GM12878 (cell line): Measurements from ENCODE around the gene FZR1. TPM values are rescaled to one million over a fixed set of nuclear protein-coding genes. Genes with fewer than 3 reads are reported as not detected.
"Not testable (repeated sequence)": the region's sequence is repeated elsewhere in the genome, so short reads cannot be mapped to it uniquely, and the experiment has no call there.

ENCODE experiments used
- ATAC-seq: fragments of 200-7000 bp; cut with Tn5 transposase; 3 replicates; pipeline ENCODE4 v1.9.1; 2020; ENCODE audit warnings: mild to moderate bottlenecking, moderate library complexity
- BruUV-seq: library from RNA; stranded (reverse); fragments of 400-500 nt; replicated peaks from 2 replicates; lab custom pipeline; 2021; lab: Mats Ljungman, UMichigan
- CTCF ChIA-PET: fragments of 300-600 bp; sonication (Branson Sonifier 250); formaldehyde crosslinking; extraction: SDS; loops from one replicate; lab custom pipeline; 2021; ENCODE audit warnings: inconsistent platforms; lab: Yijun Ruan, JAX
- POLR2A ChIA-PET: fragments of 350-600 bp; formaldehyde crosslinking; extraction: SDS; loops from one replicate; lab custom pipeline; 2021; ENCODE audit warnings: inconsistent platforms; lab: Charles Lee
- RAD21 ChIA-PET: fragments of 300-600 bp; sonication (Branson Sonifier 250); formaldehyde crosslinking; loops from one replicate; lab custom pipeline; 2023; ENCODE audit warnings: antibody characterized with exemption; ENCODE audit not compliant: unreplicated experiment; lab: Charles Lee
- SMC1A ChIA-PET: fragments of 300-600 bp; sonication (Branson Sonifier 250); formaldehyde crosslinking; loops from one replicate; lab custom pipeline; 2023; ENCODE audit not compliant: unreplicated experiment, uncharacterized antibody; lab: Charles Lee
- DNase-seq: peaks from one replicate; pipeline ENCODE4 v3.0.0-alpha.2; 2011; ENCODE audit warnings: low read depth, low spot score
- FAIRE-seq: peaks from 3 replicates; lab custom pipeline; 2011; peaks lifted over from hg19 to GRCh38; lab: Jason Lieb, UNC
- H2AFZ ChIP-seq: 2 replicates; pipeline ENCODE4 v1.6.0; 2011; ENCODE audit warnings: low read depth, low read length, control low read depth; ENCODE audit not compliant: control insufficient read depth
- H3K27ac ChIP-seq: 2 replicates; pipeline ENCODE4 v1.5.1; 2011; ENCODE audit warnings: control low read depth; ENCODE audit not compliant: control insufficient read depth, insufficient read depth
- H3K27me3 ChIP-seq, 2 experiments: replicated peaks in 1 of 2; 2 replicates each; pipeline versions ENCODE4 v1.6.0 to v1.6.1; 2011; ENCODE audit warnings: low read length in 1 of 2; ENCODE audit not compliant: control insufficient read depth in 2 of 2, insufficient read depth in 2 of 2
- H3K36me3 ChIP-seq, 2 experiments: 2 replicates each; pipeline ENCODE4 v1.5.1; 2011; ENCODE audit warnings: low read length in 1 of 2; ENCODE audit not compliant: control insufficient read depth in 2 of 2, insufficient read depth in 2 of 2
- H3K4me1 ChIP-seq: 2 replicates; pipeline ENCODE4 v1.6.1; 2011; ENCODE audit warnings: mild to moderate bottlenecking, low read length, moderate library complexity, mixed read lengths; ENCODE audit not compliant: control insufficient read depth, insufficient read depth
- H3K4me2 ChIP-seq: 2 replicates; pipeline ENCODE4 v1.6.0; 2011; ENCODE audit warnings: control low read depth; ENCODE audit not compliant: control insufficient read depth, insufficient read depth
- H3K4me3 ChIP-seq: fragments of 200-600 bp; sonication (generic); 2 replicates; pipeline ENCODE4 v1.5.1; 2016
- H3K79me2 ChIP-seq: 2 replicates; pipeline ENCODE4 v1.6.0; 2011; ENCODE audit warnings: low read length; ENCODE audit not compliant: control insufficient read depth, insufficient read depth
- H3K9ac ChIP-seq: 2 replicates; pipeline ENCODE4 v1.8.0; 2011; ENCODE audit warnings: low read length, control low read depth, mixed read lengths; ENCODE audit not compliant: control insufficient read depth, insufficient read depth
- H3K9me3 ChIP-seq: replicated peaks from 3 replicates; pipeline ENCODE4 v1.5.1; 2011; ENCODE audit warnings: mild to moderate bottlenecking, low read length; ENCODE audit not compliant: control insufficient read depth, insufficient read depth
- H4K20me1 ChIP-seq: 2 replicates; pipeline ENCODE4 v1.6.0; 2011; ENCODE audit not compliant: control insufficient read depth, insufficient read depth
- CHD1 ChIP-seq: IDR thresholded peaks from 2 replicates; pipeline ENCODE4 v1.6.1; 2012; ENCODE audit warnings: low read depth, low read length, improper control_type of control experiment
- CREB1 ChIP-seq: IDR thresholded peaks from 2 replicates; pipeline ENCODE4 v1.6.1; 2012; ENCODE audit warnings: low read depth, mild to moderate bottlenecking, inconsistent platforms
- IKZF2 ChIP-seq, 2 experiments: fragments of 450-650 bp; IDR thresholded peaks; 2 replicates each; pipeline ENCODE4 v1.6.1; 2017; ENCODE audit warnings: mild to moderate bottlenecking in 2 of 2, moderate library complexity in 2 of 2
- JUNB ChIP-seq: IDR thresholded peaks from 2 replicates; pipeline ENCODE4 v1.6.1; 2016; ENCODE audit warnings: antibody characterized with exemption, mild to moderate bottlenecking
- MEF2B ChIP-seq: fragments of 450-650 bp; IDR thresholded peaks from 2 replicates; pipeline ENCODE4 v1.6.1; 2018; ENCODE audit warnings: mild to moderate bottlenecking, moderate library complexity; ENCODE audit not compliant: partially characterized antibody, poor library complexity, severe bottlenecking
- YY1 ChIP-seq: IDR thresholded peaks from 2 replicates; pipeline ENCODE4 v1.6.1; 2011; ENCODE audit warnings: low read depth, mild to moderate bottlenecking, low read length
- WGBS: methylation state at CpG from one replicate; pipeline ENCODE4 v1.1.6; 2016; ENCODE audit warnings: low lambda C conversion rate; ENCODE audit not compliant: insufficient replicate concordance, insufficient coverage; ENCODE audit errors: missing lambda C conversion rate; 5-methylcytosine and 5-hydroxymethylcytosine counted together
- in situ Hi-C: fragments of 300-500 bp; cut with MboI; formaldehyde crosslinking; loops from 9 replicates; pipeline ENCODE4 v1.14.3; 2018; ENCODE audit warnings: mixed read lengths
- intact Hi-C: fragments of 100-400 bp; cut with micrococcal nuclease; formaldehyde crosslinking; loops from one replicate; pipeline ENCODE4 v1.14.2; 2022; ENCODE audit not compliant: unreplicated experiment
- polyA plus RNA-seq, 11 experiments: library from polyadenylated mRNA; depleted of rRNA in 4 of 11; unstranded in 6 of 11; stranded (reverse) in 5 of 11; fragments of >200 nt; fragmentation: Nextera tagmentation in 4 of 11; fragmentation: Illumina TruSeq in 1 of 11; extraction: Ambion mirVana in 4 of 11; extraction: Trizol in 1 of 11; gene quantifications; 1 replicate in 1 of 11; 2 replicates in 10 of 11; pipeline versions ENCODE4 v1.2.1 to v1.2.3, GENCODE V29; 2011 to 2016; ENCODE audit warnings: inconsistent platforms in 2 of 11, missing spikeins in 2 of 11, low read depth in 1 of 11
- total RNA-seq, 4 experiments: library from RNA; depleted of rRNA in 3 of 4; stranded (reverse); fragments of >200 nt in 3 of 4; fragmentation: Illumina TruSeq in 1 of 4; extraction: Trizol in 1 of 4; gene quantifications; 2 replicates each; pipeline versions ENCODE4 v1.2.1 to v1.2.3, GENCODE V29; 2013 to 2021
- TF ChIP-seq, protein P1 (sequence below): IDR thresholded peaks from 2 replicates; pipeline ENCODE4 v1.6.1; 2011; ENCODE audit warnings: low read depth, mild to moderate bottlenecking, low read length, moderate library complexity, borderline replicate concordance; ENCODE audit errors: extremely low read depth
- TF ChIP-seq, protein P2 (sequence below): fragments of 450-650 bp; IDR thresholded peaks from 2 replicates; pipeline ENCODE4 v1.6.1; 2017; ENCODE audit warnings: low read depth, mild to moderate bottlenecking, moderate library complexity

FZR1 gene
- total and polyA plus RNA-seq, 10 of the 15 experiments (the other 5 are each of a cell fraction or from before 2014, with no cell fraction given), result 0.11 to 44.2 (median 29.3) TPM

DNA sequence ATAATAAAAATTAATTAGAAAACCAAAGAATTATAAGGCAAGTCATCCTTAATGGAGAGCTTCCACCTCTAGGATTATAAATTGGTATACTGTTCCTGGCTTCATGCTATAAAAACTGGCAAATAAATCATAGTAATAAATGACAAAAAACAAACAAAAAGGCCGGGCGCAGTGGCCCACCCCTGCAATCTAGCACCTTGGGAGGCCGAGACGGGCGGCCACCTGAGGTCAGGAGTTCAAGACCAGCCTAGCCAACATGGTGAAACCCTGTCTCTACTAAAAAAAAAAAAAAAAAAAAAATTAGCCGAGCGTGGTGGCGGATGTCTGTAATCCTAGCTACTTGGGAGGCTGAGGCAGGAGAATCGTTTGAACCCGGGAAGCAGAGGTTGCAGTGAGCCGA, 63.9 kb downstream of the FZR1 start:
- H4K20me1 ChIP-seq, H3K27ac ChIP-seq, H3K4me1 ChIP-seq, SMC1A ChIA-PET, H3K9me3 ChIP-seq, BruUV-seq, H3K9ac ChIP-seq, H3K4me2 ChIP-seq, H3K36me3 ChIP-seq, RAD21 ChIA-PET, H3K27me3 ChIP-seq, H2AFZ ChIP-seq, H3K79me2 ChIP-seq, in situ Hi-C loops, CTCF ChIA-PET, ATAC-seq, FAIRE-seq, H3K4me3 ChIP-seq, DNase-seq: not testable (repeated sequence)
- POLR2A ChIA-PET, result interaction anchor here (0.6 to 1.2 kb wide), 2 partner anchors 12 to 17 kb away, joined by 4 to 6 read pairs; partner anchors contain the start of gene MFSD12
- WGBS, result 85% methylated on average over 11 of the region's 11 CpGs
- intact Hi-C loops, result loop anchor here (5.0 kb wide), 1 partner anchor 37 kb away; the partner anchor contains the start of gene TBXA2R

DNA sequence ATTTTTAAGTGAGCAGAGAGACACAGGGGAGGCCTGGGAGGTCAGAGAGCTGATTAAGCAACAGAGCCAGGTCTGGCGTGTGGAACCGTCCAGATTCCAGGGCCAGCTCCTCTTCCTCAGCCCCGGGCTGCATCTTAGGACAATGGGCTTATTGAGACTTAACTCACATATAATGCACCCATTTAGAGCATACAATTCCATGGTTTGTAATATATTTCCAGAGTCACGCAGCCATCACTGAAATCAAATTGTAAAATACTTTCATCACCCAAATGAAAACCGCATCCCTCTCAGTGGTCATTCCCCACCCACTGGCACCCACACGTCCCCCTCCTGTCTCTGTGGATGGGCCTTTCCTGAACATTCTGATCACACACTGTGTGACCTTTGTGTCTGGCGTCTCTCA, 64.5 kb downstream of the FZR1 start:
- in situ Hi-C loops (no loop called here), intact Hi-C loops (loop anchor here (5.0 kb wide), 1 partner anchor 37 kb away; the partner anchor contains the start of gene TBXA2R)
- Histone ChIP-seq H3K79me2 (peaks cover 3% of the 10 kb centered on the region), H3K4me2 (no peak overlapping the region), H3K36me3 (no peaks in the 10 kb centered on the region; a peak in 1 of 4 replicates), H3K27ac (no peak overlapping the region), H2AFZ (no peak overlapping the region), H3K9ac (no peak overlapping the region), H3K4me1 (peaks cover 3% of the 10 kb centered on the region), H3K4me3 (no peak overlapping the region), H3K27me3 (no peaks in the 10 kb centered on the region), H3K9me3 (no peaks in the 10 kb centered on the region), H4K20me1 (no peaks in the 10 kb centered on the region)
- no peak for FAIRE-seq
- POLR2A ChIA-PET, result interaction anchor here (1.2 kb wide), 1 partner anchor 13 kb away, joined by 4 read pairs; the partner anchor contains the start of gene MFSD12
- BruUV-seq, result no TSS peak
- RAD21 ChIA-PET, result no interaction called here
- no peak for DNase-seq
- SMC1A ChIA-PET, result no interaction called here
- 69% methylated on average over 7 of the region's 7 CpGs for WGBS
- TF ChIP-seq YY1, result no peak
- no peak for TF ChIP-seq MEF2B
- TF ChIP-seq, protein P1, sequence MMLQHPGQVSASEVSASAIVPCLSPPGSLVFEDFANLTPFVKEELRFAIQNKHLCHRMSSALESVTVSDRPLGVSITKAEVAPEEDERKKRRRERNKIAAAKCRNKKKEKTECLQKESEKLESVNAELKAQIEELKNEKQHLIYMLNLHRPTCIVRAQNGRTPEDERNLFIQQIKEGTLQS, result no peak
- no peak for TF ChIP-seq IKZF2 (IDR thresholded peaks at IDR 0.05)
- TF ChIP-seq CHD1, result no peak
- TF ChIP-seq, protein P2, sequence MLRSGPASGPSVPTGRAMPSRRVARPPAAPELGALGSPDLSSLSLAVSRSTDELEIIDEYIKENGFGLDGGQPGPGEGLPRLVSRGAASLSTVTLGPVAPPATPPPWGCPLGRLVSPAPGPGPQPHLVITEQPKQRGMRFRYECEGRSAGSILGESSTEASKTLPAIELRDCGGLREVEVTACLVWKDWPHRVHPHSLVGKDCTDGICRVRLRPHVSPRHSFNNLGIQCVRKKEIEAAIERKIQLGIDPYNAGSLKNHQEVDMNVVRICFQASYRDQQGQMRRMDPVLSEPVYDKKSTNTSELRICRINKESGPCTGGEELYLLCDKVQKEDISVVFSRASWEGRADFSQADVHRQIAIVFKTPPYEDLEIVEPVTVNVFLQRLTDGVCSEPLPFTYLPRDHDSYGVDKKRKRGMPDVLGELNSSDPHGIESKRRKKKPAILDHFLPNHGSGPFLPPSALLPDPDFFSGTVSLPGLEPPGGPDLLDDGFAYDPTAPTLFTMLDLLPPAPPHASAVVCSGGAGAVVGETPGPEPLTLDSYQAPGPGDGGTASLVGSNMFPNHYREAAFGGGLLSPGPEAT, result no peak
- TF ChIP-seq JUNB, result no peak
- TF ChIP-seq CREB1, result no peak
- ATAC-seq, result no peak
- CTCF ChIA-PET, result no interaction called here
